Osteoblast (primary cell): Measurements from ENCODE around the gene CMIP. TPM values are rescaled to one million over a fixed set of nuclear protein-coding genes. Genes with fewer than 3 reads are reported as not detected.

Experiments used
- DNase-seq: peaks from one replicate; pipeline ENCODE4 v3.0.0; 2011; ENCODE audit warnings: low spot score, mixed read lengths; ENCODE audit not compliant: insufficient read length; ENCODE audit errors: missing footprints
- H2AFZ ChIP-seq: 2 replicates; pipeline ENCODE4 v1.6.0; 2011; ENCODE audit warnings: mild to moderate bottlenecking, low read length
- H3K27ac ChIP-seq: 2 replicates; pipeline ENCODE4 v1.5.1; 2011; ENCODE audit warnings: mild to moderate bottlenecking, low read depth, low read length, moderate library complexity
- H3K27me3 ChIP-seq: 2 replicates; pipeline ENCODE4 v1.6.0; 2012; ENCODE audit warnings: mild to moderate bottlenecking, control low read depth, inconsistent platforms, low read length, moderate library complexity; ENCODE audit not compliant: insufficient read depth
- H3K36me3 ChIP-seq: 2 replicates; pipeline ENCODE4 v1.5.1; 2011; ENCODE audit warnings: mild to moderate bottlenecking, low read length, control low read depth, moderate library complexity; ENCODE audit not compliant: insufficient read depth
- H3K4me1 ChIP-seq: 2 replicates; pipeline ENCODE4 v1.5.1; 2011; ENCODE audit warnings: mild to moderate bottlenecking, low read length, control low read depth, moderate library complexity; ENCODE audit not compliant: insufficient read depth
- H3K4me2 ChIP-seq: 2 replicates; pipeline ENCODE4 v1.6.0; 2011; ENCODE audit warnings: mild to moderate bottlenecking, low read length; ENCODE audit not compliant: insufficient read depth
- H3K4me3 ChIP-seq: fragments of 200-600 bp; sonication (generic); 3 replicates; pipeline ENCODE4 v1.5.1; 2012; ENCODE audit warnings: mild to moderate bottlenecking, low read length, inconsistent platforms; ENCODE audit not compliant: insufficient read depth
- H3K79me2 ChIP-seq: 2 replicates; pipeline ENCODE4 v1.6.0; 2012; ENCODE audit warnings: mild to moderate bottlenecking, low read length, control low read depth, inconsistent platforms; ENCODE audit not compliant: insufficient read depth
- H3K9me3 ChIP-seq: 2 replicates; pipeline ENCODE4 v1.5.1; 2011; ENCODE audit warnings: low read depth, low read length, control low read depth
- H4K20me1 ChIP-seq: 2 replicates; pipeline ENCODE4 v1.6.0; 2012; ENCODE audit warnings: mild to moderate bottlenecking, low read length, control low read depth; ENCODE audit not compliant: insufficient read depth
- total RNA-seq: library from RNA; depleted of rRNA; stranded (reverse); fragments of >200 nt; gene quantifications from 2 replicates; pipeline ENCODE4 v1.2.3, GENCODE V29; 2012
- TF ChIP-seq, protein P1 (sequence below): IDR thresholded peaks from 2 replicates; pipeline ENCODE4 v1.5.1; 2011; ENCODE audit warnings: mild to moderate bottlenecking, low read depth, low read length, moderate library complexity; ENCODE audit errors: extremely low read depth

The CMIP gene
- total RNA-seq, 1 donor = 8.3 TPM

DNA sequence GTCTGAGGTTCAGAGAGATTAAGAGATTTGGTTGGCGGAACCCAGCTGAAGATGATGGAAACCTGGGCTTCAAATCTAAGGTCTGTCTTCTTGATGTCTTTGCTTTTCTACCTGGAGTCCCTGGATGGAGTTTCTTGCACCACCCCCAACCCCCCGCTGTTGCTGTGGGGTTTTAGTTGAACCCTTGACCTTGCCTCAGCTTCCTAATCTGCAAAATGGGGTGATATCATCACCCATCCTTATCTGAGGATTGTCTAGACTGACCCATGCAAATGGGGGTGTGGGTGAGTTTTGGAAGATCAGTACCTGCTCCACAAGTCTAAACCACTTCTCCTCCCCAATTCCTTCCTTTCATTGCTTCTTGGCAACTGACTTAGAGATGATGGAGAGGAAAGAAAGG lies 9.0 kb upstream of the CMIP start:
- Histone ChIP-seq H2AFZ (no peak overlapping the region), H3K79me2 (no peaks in the 10 kb centered on the region), H3K9me3 (no peaks in the 10 kb centered on the region), H3K27me3 (peaks cover 10% of the 10 kb centered on the region), H3K27ac (peak overlapping the region; percentile 2), H3K4me3 (no peak overlapping the region), H3K36me3 (no peaks in the 10 kb centered on the region), H3K4me2 (no peak overlapping the region), H4K20me1 (no peaks in the 10 kb centered on the region), H3K4me1 (peaks cover 23% of the 10 kb centered on the region)
- DNase-seq = no peak
- TF ChIP-seq, protein P1, sequence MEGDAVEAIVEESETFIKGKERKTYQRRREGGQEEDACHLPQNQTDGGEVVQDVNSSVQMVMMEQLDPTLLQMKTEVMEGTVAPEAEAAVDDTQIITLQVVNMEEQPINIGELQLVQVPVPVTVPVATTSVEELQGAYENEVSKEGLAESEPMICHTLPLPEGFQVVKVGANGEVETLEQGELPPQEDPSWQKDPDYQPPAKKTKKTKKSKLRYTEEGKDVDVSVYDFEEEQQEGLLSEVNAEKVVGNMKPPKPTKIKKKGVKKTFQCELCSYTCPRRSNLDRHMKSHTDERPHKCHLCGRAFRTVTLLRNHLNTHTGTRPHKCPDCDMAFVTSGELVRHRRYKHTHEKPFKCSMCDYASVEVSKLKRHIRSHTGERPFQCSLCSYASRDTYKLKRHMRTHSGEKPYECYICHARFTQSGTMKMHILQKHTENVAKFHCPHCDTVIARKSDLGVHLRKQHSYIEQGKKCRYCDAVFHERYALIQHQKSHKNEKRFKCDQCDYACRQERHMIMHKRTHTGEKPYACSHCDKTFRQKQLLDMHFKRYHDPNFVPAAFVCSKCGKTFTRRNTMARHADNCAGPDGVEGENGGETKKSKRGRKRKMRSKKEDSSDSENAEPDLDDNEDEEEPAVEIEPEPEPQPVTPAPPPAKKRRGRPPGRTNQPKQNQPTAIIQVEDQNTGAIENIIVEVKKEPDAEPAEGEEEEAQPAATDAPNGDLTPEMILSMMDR = no peak

DNA sequence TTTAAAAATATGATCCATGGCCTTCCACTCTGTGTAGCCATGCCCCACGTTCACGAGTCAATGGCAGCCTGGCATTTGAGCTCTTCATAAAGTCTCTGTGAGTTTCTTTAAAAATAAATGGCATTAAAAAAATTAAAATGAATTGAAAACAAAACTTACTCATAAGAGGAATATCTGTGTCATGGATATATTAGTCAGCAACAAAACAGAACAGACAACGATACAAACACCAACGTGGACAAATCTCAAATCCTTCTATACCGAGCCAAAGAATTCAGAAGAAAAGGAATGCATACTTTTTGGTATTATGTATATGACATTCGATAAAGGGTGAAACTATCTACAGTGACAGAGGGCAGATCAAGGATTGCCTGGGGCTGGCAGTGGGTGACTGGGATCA lies 8.2 kb upstream of the CMIP start:
- TF ChIP-seq, protein P1 = no peak
- H3K4me3 ChIP-seq = no peak overlapping the region
- peaks cover 19% of the 10 kb centered on the region for H3K4me1 ChIP-seq
- peak overlapping the region; percentile 46 for H3K27ac ChIP-seq
- H3K36me3 ChIP-seq = no peaks in the 10 kb centered on the region
- H4K20me1 ChIP-seq = no peaks in the 10 kb centered on the region
- no peak overlapping the region for H3K4me2 ChIP-seq
- no peak overlapping the region for H2AFZ ChIP-seq
- H3K79me2 ChIP-seq = no peaks in the 10 kb centered on the region
- DNase-seq = peak; percentile 91
- H3K27me3 ChIP-seq = peaks cover 18% of the 10 kb centered on the region
- H3K9me3 ChIP-seq = no peaks in the 10 kb centered on the region

DNA sequence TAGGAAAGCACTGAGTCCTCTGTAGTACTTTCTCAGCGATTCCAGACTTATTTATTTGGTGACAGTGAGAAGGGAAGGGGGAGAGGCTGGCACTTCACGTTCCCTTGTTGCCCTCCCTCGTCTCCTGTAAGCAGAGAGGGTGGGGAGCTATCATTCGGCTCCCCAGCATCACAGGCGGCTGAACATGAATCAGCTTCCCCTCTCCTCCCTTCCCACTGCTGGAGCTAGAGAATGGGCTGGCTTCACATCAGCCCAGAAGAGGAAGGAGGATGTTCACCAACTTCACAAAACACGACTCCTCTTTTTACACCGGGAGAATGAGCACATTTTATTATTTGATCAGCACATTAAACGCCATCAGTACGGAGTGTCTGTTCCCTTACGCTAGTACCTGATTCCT lies 6.7 kb upstream of the CMIP start:
- TF ChIP-seq, protein P1 = no peak
- H4K20me1 ChIP-seq = no peaks in the 10 kb centered on the region
- H3K27me3 ChIP-seq = peaks cover 27% of the 10 kb centered on the region
- H3K4me3 ChIP-seq = no peak overlapping the region
- no peaks in the 10 kb centered on the region for H3K9me3 ChIP-seq
- peaks cover 8% of the 10 kb centered on the region for H3K4me1 ChIP-seq
- H2AFZ ChIP-seq = peak overlapping the region; percentile 82
- H3K27ac ChIP-seq = no peak overlapping the region
- no peak overlapping the region for H3K4me2 ChIP-seq
- no peaks in the 10 kb centered on the region for H3K79me2 ChIP-seq
- H3K36me3 ChIP-seq = no peaks in the 10 kb centered on the region
- peak; percentile 86 for DNase-seq

DNA sequence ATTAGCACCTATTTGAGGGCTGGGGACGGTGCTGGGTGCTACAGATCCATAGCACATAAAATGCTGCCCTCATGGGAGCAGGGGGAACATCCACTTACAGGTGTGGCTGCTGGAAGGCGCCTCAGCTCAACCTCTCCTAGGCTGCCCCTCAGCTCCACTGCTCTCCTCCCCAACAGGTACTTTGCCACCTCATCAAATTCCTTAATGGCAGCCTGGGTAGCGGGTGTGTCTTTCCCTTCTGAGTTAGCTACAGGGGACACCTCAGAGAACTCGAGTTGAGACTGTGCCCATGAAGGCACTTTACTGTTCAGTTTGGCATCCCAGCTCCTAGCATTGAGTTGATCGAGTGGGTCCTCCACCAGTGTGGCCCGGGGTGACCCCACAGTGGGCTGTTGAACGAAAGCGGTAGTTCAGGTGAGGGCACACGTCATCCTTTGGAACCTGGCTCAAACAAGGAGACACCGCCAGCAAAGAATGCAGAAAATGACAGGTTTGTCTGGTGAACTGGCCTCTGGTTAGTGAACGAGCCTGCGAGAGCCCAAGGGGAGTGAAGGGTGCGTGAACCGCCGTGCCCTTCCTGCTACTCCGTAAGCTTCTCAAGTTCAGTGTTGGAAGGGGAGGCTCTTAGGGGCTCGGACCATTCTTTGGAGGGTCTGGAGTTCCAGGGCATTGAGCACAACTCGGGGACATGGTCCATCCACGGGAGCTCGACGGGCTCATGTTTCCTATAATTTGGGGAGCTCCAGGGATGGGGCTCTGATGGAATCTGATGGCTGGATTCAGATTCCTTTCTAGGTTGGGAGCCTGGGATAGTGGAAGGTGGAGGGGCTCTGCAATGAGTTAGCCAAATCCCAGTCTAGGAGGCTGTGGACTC lies 3.5 kb upstream of the CMIP start:
- Histone ChIP-seq H3K9me3 (no peaks in the 10 kb centered on the region), H3K4me3 (no peak overlapping the region), H3K4me1 (peaks cover 8% of the 10 kb centered on the region), H3K36me3 (no peaks in the 10 kb centered on the region), H4K20me1 (peaks cover 3% of the 10 kb centered on the region), H3K27me3 (peaks cover 36% of the 10 kb centered on the region), H3K4me2 (no peak overlapping the region), H3K79me2 (peaks cover 11% of the 10 kb centered on the region), H3K27ac (no peak overlapping the region), H2AFZ (no peak overlapping the region)
- no peak for DNase-seq
- TF ChIP-seq, protein P1 = no peak
